Choroid plexus epithelial cell (primary cell): ENCODE results near the gene GABARAPL1.

Source experiments
- DNase-seq: peaks from one replicate; pipeline ENCODE4 v3.0.0-alpha.2; 2010; ENCODE audit warnings: low read depth
- H3K4me3 ChIP-seq: 2 replicates; pipeline ENCODE4 v1.5.1; 2011; ENCODE audit warnings: low read depth, mild to moderate bottlenecking, control low read depth, low read length, moderate library complexity
- CTCF ChIP-seq: conservative IDR thresholded peaks from 2 replicates; pipeline ENCODE4 v1.5.1; 2011; ENCODE audit warnings: low read depth, mild to moderate bottlenecking, control low read depth, inconsistent platforms, low read length, moderate library complexity

The GABARAPL1 gene

GRCh38 chr12:10212739-10213131, at the start of gene GABARAPL1:
TSS of gene GABARAPL1 (plus strand) at chr12:10212877. CDS start at chr12:10213130, 253 bp downstream.
- DNase-seq = peak; percentile 94
- H3K4me3 ChIP-seq = peak within 1 kb of the TSS; percentile 97
- TF ChIP-seq CTCF = no peak

- H3K4me3 ChIP-seq = no peak overlapping the region
- TF ChIP-seq CTCF = no peak
- DNase-seq = no peak
Measured at GRCh38 chr12:10163084-10163483, 49.6 kb upstream of the GABARAPL1 start.

GRCh38 chr12:10165421-10165820, 47.3 kb upstream of the GABARAPL1 start:
- no peak for TF ChIP-seq CTCF
- DNase-seq = peak; percentile 24
- no peak overlapping the region for H3K4me3 ChIP-seq

GRCh38 chr12:10167599-10167998, 45.1 kb upstream of the GABARAPL1 start:
- peak; percentile 53 for DNase-seq
- no peak overlapping the region for H3K4me3 ChIP-seq
- TF ChIP-seq CTCF = no peak

GRCh38 chr12:10169104-10169503, 43.6 kb upstream of the GABARAPL1 start:
- peak; percentile 62 for DNase-seq
- no peak overlapping the region for H3K4me3 ChIP-seq
- no peak for TF ChIP-seq CTCF

- no peak for TF ChIP-seq CTCF
- H3K4me3 ChIP-seq = no peak overlapping the region
- DNase-seq = peak; percentile 32
Measured at GRCh38 chr12:10170216-10170615, 42.5 kb upstream of the GABARAPL1 start.

GRCh38 chr12:10171973-10172728, 40.5 kb upstream of the GABARAPL1 start, which contains the start of gene OLR1:
TSS of gene OLR1 (minus strand) at chr12:10172132. CDS start at chr12:10172077, 55 bp downstream.
- H3K4me3 ChIP-seq = no peak within 1 kb of the TSS
- TF ChIP-seq CTCF = no peak
- DNase-seq = peak; percentile 45
